Fibroblast of skin of abdomen (primary cell): ENCODE measurements around the gene HID1.
"Not testable (repeated sequence)": the region's sequence is repeated elsewhere in the genome, so short reads cannot be mapped to it uniquely, and the experiment has no call there.

Source experiments
- DNase-seq: peaks from one replicate; pipeline ENCODE4 v3.0.0-alpha.2; 2013

HID1 gene

DNA sequence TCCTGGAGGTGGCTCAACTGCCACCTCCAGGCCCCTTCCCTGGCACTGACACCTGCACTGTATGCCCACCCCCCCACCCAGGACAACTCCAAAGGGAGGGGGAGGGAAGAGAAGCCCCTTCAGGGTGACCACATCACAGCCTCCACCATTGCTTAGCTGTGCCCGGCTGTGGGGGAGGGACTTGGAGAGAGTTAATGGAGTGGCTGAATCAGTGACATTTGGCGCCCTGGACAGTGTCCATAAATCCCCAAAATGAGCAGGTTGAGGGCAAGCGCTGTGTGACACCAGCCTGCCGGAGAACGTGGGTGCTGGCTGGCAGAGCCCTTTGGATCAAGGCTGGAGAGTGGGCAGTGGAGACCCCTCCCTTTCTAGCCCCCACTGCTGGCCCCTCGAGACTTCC, 50.4 kb downstream of the HID1 start:
- no peak for DNase-seq

DNA sequence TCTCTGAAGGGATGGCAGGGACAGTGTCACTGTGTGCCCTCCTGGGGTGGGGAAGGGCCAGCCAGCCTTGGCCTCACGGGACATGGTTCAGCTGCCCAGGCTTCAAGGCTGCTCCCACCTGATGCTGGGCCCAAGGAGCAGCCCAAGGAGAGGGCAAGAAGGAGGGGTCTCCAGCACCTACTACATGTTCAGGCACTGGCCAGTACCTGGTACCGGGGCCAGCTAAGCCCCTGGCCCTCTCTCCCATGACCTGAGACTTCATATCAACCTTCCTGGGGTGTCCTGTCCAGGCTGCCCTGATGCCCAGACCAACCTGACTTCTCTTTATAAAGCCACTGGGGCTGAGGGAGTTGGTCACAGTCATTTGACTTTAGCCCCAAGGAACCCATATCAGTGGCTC, 50.8 kb downstream of the HID1 start:
- no peak for DNase-seq

GRCh38 chr17:74921026-74921681, 51.4 kb downstream of the HID1 start:
- no peak for DNase-seq

- no peak for DNase-seq
Measured at GRCh38 chr17:74920642-74921025, 51.9 kb downstream of the HID1 start.

DNA sequence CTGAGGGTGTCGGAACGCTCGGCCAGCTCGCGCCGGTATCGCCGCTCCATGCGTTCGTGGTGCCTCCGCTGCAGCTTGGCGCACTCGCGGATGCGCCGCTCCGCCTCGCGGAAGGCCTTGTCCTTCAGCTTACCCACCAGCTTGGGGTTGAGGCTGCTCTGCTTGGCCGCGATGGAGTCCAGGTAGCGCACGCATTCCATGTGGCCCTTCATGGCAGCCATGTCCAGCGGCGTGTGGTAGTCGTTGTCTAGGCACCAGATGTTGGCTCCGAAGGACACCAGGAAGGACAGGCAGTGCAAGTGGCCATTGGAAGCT, 52.3 kb downstream of the HID1 start:
- DNase-seq, result no peak

- no peak for DNase-seq
Measured at GRCh38 chr17:74919440-74920305, 52.9 kb downstream of the HID1 start.

- no peak for DNase-seq
Measured at GRCh38 chr17:74918906-74919305, 53.7 kb downstream of the HID1 start.

- DNase-seq, result no peak
Measured at GRCh38 chr17:74917430-74917829, 55.1 kb downstream of the HID1 start.

DNA sequence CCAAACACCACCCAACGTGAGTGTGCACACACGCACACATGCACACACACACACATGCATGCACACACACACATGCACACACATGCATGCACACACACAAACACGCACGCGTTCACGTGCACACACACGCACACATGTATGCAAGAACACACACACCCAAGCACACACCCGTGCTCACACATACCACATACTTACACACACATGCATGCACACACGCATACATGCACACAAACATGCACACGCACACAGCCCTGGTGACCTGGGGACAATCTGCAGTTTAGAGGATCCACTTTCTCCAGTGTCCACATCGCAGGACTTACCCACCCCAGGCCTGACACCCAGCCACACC, 55.7 kb downstream of the HID1 start:
- DNase-seq, result no peak

- DNase-seq, result no peak
Measured at GRCh38 chr17:74916136-74916850, 56.3 kb downstream of the HID1 start.

DNA sequence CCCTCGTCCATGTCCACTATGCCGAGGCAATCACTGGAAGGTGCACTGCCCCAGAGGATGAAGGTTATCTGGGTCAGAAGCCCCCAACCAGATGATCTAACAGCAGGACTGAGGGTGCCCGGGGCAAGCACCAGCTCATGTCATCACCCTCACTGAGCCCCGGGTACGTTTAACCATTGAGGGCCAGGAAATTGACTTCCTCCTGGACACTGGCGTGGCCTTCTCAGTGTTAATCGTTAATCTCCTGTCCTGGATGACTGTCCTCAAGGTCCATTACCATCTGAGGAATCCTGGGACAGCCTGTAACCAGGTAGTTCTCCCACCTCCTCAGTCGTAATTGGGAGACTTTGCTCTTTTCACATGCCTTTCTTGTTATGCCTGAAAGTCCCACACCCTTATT, 61.1 kb downstream of the HID1 start:
- DNase-seq, result not testable (repeated sequence)

DNA sequence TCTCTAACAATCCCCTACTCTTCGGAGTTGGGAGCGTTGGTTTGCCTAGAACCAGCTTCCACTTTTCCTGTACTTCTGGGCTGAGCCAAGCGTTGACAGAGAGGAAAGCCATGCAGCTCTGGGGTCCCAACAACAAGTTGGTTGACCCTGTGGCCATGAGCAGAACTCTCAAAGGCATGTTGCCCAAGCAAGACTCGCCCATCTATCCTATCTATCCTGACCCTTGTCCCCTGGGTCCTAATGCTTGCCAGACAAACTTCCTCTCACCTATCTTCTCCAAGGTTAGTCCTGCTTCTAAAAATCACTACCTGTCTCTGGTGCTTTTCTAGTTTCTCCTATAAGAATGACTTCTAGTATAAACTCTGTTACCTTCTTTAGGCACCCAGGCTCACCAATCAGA, 63.5 kb downstream of the HID1 start:
- DNase-seq, result not testable (repeated sequence)

- DNase-seq, result no peak
Measured at GRCh38 chr17:74907012-74907411, 65.5 kb downstream of the HID1 start.

GRCh38 chr17:74906214-74906793, 66.3 kb downstream of the HID1 start:
- not testable (repeated sequence) for DNase-seq

DNA sequence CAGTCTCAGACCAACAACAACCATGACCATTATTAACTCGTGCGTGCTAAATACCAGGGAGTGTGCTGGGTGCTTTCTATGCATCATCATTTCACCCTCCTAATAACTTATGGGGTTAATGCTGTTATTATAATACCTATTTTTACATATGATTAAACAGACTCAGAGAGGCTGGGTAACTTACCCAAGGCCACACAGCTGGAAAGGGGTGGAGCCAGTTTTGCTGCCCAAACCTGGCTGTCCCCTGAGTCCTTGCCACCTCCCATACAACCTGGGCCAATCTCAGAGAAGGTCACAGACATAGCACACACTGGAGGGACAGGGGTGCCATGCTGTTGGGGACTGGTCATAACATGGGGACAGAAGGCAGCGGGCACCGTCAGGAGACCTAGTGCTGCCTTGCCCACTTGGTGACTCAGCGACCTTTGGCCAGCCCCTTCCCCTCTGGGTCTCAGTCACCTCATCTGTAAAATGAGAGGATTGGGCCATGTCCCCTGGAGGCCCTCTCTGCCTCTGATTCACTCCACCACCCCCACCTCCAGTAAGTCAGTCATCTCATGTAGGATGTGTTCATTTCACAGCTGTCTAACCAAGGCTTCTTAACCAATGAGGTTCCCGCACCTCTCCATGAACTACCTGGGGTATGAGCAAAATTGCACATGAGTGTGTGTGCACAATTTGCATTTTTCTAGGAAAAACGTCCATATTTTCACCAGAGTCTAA, 67.7 kb downstream of the HID1 start:
- no peak for DNase-seq

GRCh38 chr17:74903671-74904070, 68.9 kb downstream of the HID1 start:
- DNase-seq, result no peak

DNA sequence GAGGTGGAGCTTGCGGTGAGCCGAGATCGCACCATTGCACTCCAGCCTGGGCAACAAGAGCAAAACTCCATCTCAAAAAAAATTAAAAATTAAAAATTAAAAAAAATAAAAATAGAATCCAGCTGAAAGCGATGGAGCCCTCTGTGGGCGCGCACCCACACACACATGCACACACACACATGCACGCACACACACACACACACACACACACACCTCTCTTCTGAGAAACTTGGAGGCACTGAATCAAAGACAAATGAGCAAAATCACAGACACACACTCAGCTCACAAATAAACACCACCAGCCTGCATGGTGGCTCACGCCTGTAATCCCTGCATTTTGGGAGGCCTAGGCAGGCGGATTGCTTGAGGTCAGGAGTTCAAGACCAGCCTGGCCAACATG, 69.5 kb downstream of the HID1 start:
- no peak for DNase-seq

DNA sequence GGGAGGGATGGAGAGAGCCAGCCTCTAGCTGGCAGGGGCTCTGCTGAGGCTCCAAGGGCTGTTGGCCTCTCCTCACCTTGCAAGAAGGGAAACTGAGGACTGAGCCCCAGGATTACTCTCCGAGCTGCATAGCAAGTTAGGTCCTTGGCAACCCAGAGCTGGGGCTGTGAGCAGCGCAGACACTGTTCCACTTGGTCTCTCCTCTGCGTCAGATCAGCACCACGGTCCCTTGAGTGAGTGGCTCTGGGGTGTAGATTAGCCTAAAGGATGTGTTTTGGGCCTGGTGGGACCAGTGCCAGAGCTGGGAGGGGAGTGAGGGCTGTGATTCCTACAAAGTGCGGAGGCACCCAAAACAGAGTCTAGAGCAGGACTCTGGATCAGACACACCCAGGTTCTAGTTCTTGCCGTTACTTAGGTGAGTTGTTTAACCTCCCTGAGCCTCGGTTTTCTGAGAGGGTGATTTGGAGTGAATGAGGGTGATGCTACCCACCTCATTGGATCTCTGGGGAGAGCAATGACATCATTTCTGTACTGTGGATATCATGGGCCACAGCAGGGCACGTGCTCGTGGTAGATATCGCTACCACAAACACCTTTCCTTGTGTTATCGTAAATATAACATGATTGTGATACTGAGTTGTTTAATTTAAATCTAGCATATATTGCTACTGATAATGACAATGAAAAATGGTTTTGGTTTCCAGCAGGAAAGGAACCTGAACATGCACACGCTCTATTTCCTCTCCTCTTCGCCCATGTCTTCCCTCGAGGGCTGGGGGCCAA, 71.0 kb downstream of the HID1 start:
- no peak for DNase-seq
